Neural cell (in vitro differentiated cells): ENCODE data around the gene KDM2A. TPM values are rescaled to one million over a fixed set of nuclear protein-coding genes. Genes with fewer than 3 reads are reported as not detected.

Experiments used
- H2AFZ ChIP-seq: fragments of 200-600, 300-800 bp; sonication (generic), shearing (Covaris generic); 2 replicates; pipeline ENCODE4 v1.6.0; 2014; ENCODE audit warnings: low read depth, mild to moderate bottlenecking, antibody characterized with exemption, low read length, moderate library complexity
- H3F3A ChIP-seq: fragments of 200-600 bp; shearing (Covaris generic); 2 replicates; pipeline ENCODE4 v1.6.1; 2016; ENCODE audit warnings: mild to moderate bottlenecking, moderate library complexity, mixed read lengths, antibody characterized with exemption, low read length; ENCODE audit not compliant: insufficient read depth, poor library complexity, severe bottlenecking
- H3K27ac ChIP-seq: fragments of 200-600, 300-800 bp; sonication (generic), shearing (Covaris generic); 2 replicates; pipeline ENCODE4 v1.5.1; 2014; ENCODE audit warnings: mild to moderate bottlenecking, low read length, moderate library complexity
- H3K27me3 ChIP-seq: fragments of 300-800, 200-600 bp; sonication (generic), shearing (Covaris generic); 2 replicates; pipeline ENCODE4 v1.6.0; 2014; ENCODE audit warnings: mild to moderate bottlenecking, low read depth, low read length, moderate library complexity; ENCODE audit not compliant: insufficient read depth
- H3K36me3 ChIP-seq: fragments of 300-800, 200-600 bp; sonication (generic), shearing (Covaris generic); 2 replicates; pipeline ENCODE4 v1.5.1; 2014; ENCODE audit warnings: mild to moderate bottlenecking, antibody characterized with exemption, low read length, moderate library complexity; ENCODE audit not compliant: insufficient read depth
- H3K4me2 ChIP-seq: fragments of 300-800, 200-600 bp; sonication (generic), shearing (Covaris generic); 2 replicates; pipeline ENCODE4 v1.6.0; 2014; ENCODE audit warnings: mild to moderate bottlenecking, low read length
- H3K4me3 ChIP-seq: fragments of 300-800, 200-600 bp; sonication (generic), shearing (Covaris generic); 2 replicates; pipeline ENCODE4 v1.5.1; 2014; ENCODE audit warnings: mild to moderate bottlenecking, low read length, moderate library complexity
- H3K79me2 ChIP-seq: fragments of 200-600 bp; shearing (Covaris generic); replicated peaks from 2 replicates; pipeline ENCODE4 v1.6.0; 2014; ENCODE audit warnings: mild to moderate bottlenecking, low read length, moderate library complexity; ENCODE audit not compliant: insufficient read depth
- H3K9ac ChIP-seq: fragments of 300-800, 200-600 bp; sonication (generic), shearing (Covaris generic); 2 replicates; pipeline ENCODE4 v1.6.1; 2016; ENCODE audit warnings: mild to moderate bottlenecking, low read length, mixed read lengths
- H3K9me2 ChIP-seq: fragments of 200-600 bp; shearing (Covaris generic); 2 replicates; pipeline ENCODE4 v1.6.1; 2016; ENCODE audit warnings: mild to moderate bottlenecking, low read length, mixed read lengths; ENCODE audit not compliant: insufficient read depth
- H3K9me3 ChIP-seq: fragments of 200-600, 300-800 bp; sonication (generic), shearing (Covaris generic); 2 replicates; pipeline ENCODE4 v1.6.1; 2016; ENCODE audit warnings: mild to moderate bottlenecking, mixed run types, low read length, moderate library complexity, mixed read lengths
- H4K20me1 ChIP-seq: fragments of 200-600 bp; shearing (Covaris generic); 2 replicates; pipeline ENCODE4 v1.6.1; 2016; ENCODE audit warnings: mild to moderate bottlenecking, mixed run types; ENCODE audit not compliant: insufficient read depth
- CTCF ChIP-seq: fragments of 450-650 bp; IDR thresholded peaks from 2 replicates; pipeline ENCODE4 v1.5.1; 2014; ENCODE audit warnings: antibody characterized with exemption, mild to moderate bottlenecking, moderate library complexity; ENCODE audit not compliant: poor library complexity, severe bottlenecking
- EP300 ChIP-seq: fragments of 450-650 bp; conservative IDR thresholded peaks from 2 replicates; pipeline ENCODE4 v1.6.1; 2014; ENCODE audit warnings: antibody characterized with exemption, mild to moderate bottlenecking, moderate library complexity; ENCODE audit not compliant: poor library complexity, severe bottlenecking
- EZH2 ChIP-seq: fragments of 200-600, 300-800 bp; shearing (Covaris generic), sonication (generic); IDR thresholded peaks from 2 replicates; pipeline ENCODE4 v1.6.1; 2014; ENCODE audit warnings: antibody characterized with exemption, low read length, borderline replicate concordance, mild to moderate bottlenecking; ENCODE audit not compliant: insufficient read depth, poor library complexity, severe bottlenecking
- MXI1 ChIP-seq: fragments of 450-650 bp; conservative IDR thresholded peaks from 2 replicates; pipeline ENCODE4 v1.6.1; 2014; ENCODE audit warnings: antibody characterized with exemption, mild to moderate bottlenecking; ENCODE audit not compliant: poor library complexity, severe bottlenecking
- POLR2AphosphoS5 ChIP-seq: IDR thresholded peaks from 2 replicates; pipeline ENCODE4 v1.6.1; 2012
- RAD21 ChIP-seq: fragments of 450-650 bp; conservative IDR thresholded peaks from 2 replicates; pipeline ENCODE4 v1.6.1; 2014; ENCODE audit warnings: antibody characterized with exemption, mild to moderate bottlenecking, moderate library complexity
- REST ChIP-seq: IDR thresholded peaks from 2 replicates; pipeline ENCODE4 v1.6.1; 2012; ENCODE audit warnings: borderline replicate concordance
- SMC3 ChIP-seq: fragments of 450-650 bp; conservative IDR thresholded peaks from 2 replicates; pipeline ENCODE4 v1.6.1; 2014; ENCODE audit warnings: antibody characterized with exemption, mild to moderate bottlenecking, moderate library complexity; ENCODE audit not compliant: poor library complexity
- TAF1 ChIP-seq: IDR thresholded peaks from 2 replicates; pipeline ENCODE4 v1.6.1; 2012; ENCODE audit warnings: low read depth
- polyA plus RNA-seq: library from polyadenylated mRNA; depleted of rRNA; stranded (reverse); fragments of >200 nt; gene quantifications from 2 replicates; pipeline ENCODE4 v1.2.3, GENCODE V29; 2014

KDM2A gene
- polyA plus RNA-seq, 1 donor from 2014 or later: 12.4 TPM

- Histone ChIP-seq H3K9me2 (no peaks in the 10 kb centered on the region), H3K36me3 (no peaks in the 10 kb centered on the region), H3K79me2 (peaks cover 21% of the 10 kb centered on the region), H3K9me3 (no peaks in the 10 kb centered on the region), H4K20me1 (no peaks in the 10 kb centered on the region), H3K4me3 (no peak overlapping the region), H3K9ac (no peak overlapping the region), H3K27ac (no peak overlapping the region), H2AFZ (no peak overlapping the region), H3K27me3 (no peaks in the 10 kb centered on the region), H3F3A (no peaks in the 10 kb centered on the region), H3K4me2 (no peak overlapping the region)
- TF ChIP-seq POLR2AphosphoS5: no peak
- no peak for TF ChIP-seq EP300
- TF ChIP-seq MXI1: no peak
- TF ChIP-seq EZH2: no peak
- TF ChIP-seq REST: no peak
- no peak for TF ChIP-seq SMC3
Measured at GRCh38 chr11:67275606-67276409, 156.7 kb downstream of the KDM2A start.

GRCh38 chr11:67276781-67277230 is 157.7 kb downstream of the KDM2A start:
- H3K9me3 ChIP-seq: no peaks in the 10 kb centered on the region
- no peaks in the 10 kb centered on the region for H3K36me3 ChIP-seq
- no peak overlapping the region for H3K9ac ChIP-seq
- no peaks in the 10 kb centered on the region for H3K9me2 ChIP-seq
- no peak overlapping the region for H3K4me2 ChIP-seq
- H3K27me3 ChIP-seq: no peaks in the 10 kb centered on the region
- no peak overlapping the region for H3K27ac ChIP-seq
- H3K79me2 ChIP-seq: peaks cover 21% of the 10 kb centered on the region
- no peaks in the 10 kb centered on the region for H4K20me1 ChIP-seq
- no peaks in the 10 kb centered on the region for H3F3A ChIP-seq
- no peak for TF ChIP-seq EZH2
- no peak for TF ChIP-seq TAF1
- TF ChIP-seq MXI1: no peak
- TF ChIP-seq REST: no peak
- TF ChIP-seq SMC3: no peak
- no peak for TF ChIP-seq CTCF
- TF ChIP-seq RAD21: no peak
- no peak for TF ChIP-seq EP300
- TF ChIP-seq POLR2AphosphoS5: no peak
- no peak overlapping the region for H3K4me3 ChIP-seq
- no peak overlapping the region for H2AFZ ChIP-seq
